ENCODE results near the gene ARHGAP23.
"Not testable (repeated sequence)": the region's sequence is repeated elsewhere in the genome, so short reads cannot be mapped to it uniquely, and the experiment has no call there.

ARHGAP23 gene

GRCh38 chr17:38477951-38478350 lies 49.7 kb downstream of the ARHGAP23 start:
- not testable (repeated sequence) for H3K4me3 ChIP-seq (ENCODE audit: low read length); DNase-seq (ENCODE audit: low read depth, low spot score)

DNA sequence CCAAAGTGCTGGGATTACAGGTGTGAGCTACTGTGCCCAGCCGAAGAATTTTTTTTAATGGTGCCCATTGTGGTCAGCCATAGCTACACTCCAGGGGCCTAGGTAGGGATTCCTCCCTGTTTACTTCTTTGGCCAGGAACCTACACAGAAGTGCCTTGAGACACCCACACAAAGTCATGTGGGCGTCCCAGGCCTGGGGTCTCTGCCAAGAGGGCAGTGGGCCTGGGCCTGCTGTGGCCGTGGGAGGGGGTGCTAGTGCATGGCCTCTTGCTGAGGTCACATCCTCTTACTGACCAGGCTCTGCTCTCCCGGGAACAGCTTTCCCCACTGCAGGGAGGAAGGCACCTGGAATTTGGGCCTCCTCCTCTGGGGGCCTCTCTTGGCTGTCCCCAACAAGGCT lies 50.4 kb downstream of the ARHGAP23 start:
- not testable (repeated sequence) for DNase-seq (ENCODE audit: low read depth, low spot score)

DNA sequence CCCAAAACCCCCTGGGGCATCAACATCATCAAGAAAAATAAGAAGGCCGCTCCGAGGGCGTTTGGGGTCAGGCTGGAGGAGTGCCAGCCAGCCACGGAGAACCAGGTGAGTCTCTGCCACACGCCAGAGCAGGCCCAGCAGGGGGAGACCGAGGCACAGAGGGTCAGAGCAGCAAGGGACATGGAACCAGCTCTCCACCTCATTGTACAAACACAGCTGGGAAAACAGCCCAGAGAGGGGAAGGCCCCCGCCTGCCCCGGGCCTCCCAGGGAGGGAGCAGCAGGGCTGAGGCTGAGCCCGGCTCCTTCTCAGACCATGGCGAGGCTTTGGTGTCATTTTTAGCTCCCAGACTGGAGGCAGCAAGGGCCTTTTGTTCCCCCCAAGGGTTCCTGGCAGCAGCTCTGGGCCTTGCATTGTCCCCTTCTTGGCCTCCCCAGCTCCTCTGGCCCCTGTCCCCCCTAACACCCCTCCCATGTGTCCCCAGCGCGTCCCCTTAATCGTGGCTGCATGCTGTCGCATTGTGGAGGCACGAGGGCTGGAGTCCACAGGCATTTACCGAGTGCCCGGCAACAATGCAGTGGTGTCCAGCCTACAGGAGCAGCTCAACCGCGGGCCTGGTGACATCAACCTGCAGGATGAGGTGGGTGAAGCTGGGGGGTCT lies 53.9 kb downstream of the ARHGAP23 start:
- H3K4me3 ChIP-seq (ENCODE audit: low read length); DNase-seq (ENCODE audit: low read depth, low spot score): not testable (repeated sequence)

More for the DNA sequence above, 50.4 kb downstream of the ARHGAP23 start:
- not testable (repeated sequence) for H3K4me3 ChIP-seq (ENCODE audit: low read length)

GRCh38 chr17:38482700-38483043 lies 54.4 kb downstream of the ARHGAP23 start:
- DNase-seq (ENCODE audit: low read depth, low spot score); H3K4me3 ChIP-seq (ENCODE audit: low read length): not testable (repeated sequence)

GRCh38 chr17:38484242-38485145 lies 56.2 kb downstream of the ARHGAP23 start:
- DNase-seq (ENCODE audit: low read depth, low spot score): peak; percentile 33
- not testable (repeated sequence) for H3K4me3 ChIP-seq (ENCODE audit: low read length)

DNA sequence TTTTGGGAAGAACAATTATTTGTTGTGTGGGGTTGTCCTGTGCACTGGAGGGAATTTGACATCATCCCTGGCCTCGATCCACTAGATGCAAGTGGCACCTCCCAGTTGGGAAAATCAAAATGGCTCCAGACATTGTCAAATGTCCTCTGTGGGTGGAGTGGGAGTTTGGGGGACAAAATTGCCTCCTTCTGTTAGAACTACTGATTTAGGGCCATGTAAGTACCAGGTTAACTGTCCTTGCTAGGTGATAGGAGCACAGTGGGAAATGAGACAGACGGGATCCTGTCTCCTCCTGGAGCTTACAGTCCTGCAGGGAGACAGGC lies 56.8 kb downstream of the ARHGAP23 start:
- no peak overlapping the region for H3K4me3 ChIP-seq (ENCODE audit: low read length)
- DNase-seq (ENCODE audit: low read depth, low spot score): no peak

- H3K4me3 ChIP-seq (ENCODE audit: low read length): not testable (repeated sequence)
Observed at GRCh38 chr17:38485681-38486298, 57.5 kb downstream of the ARHGAP23 start.

DNA sequence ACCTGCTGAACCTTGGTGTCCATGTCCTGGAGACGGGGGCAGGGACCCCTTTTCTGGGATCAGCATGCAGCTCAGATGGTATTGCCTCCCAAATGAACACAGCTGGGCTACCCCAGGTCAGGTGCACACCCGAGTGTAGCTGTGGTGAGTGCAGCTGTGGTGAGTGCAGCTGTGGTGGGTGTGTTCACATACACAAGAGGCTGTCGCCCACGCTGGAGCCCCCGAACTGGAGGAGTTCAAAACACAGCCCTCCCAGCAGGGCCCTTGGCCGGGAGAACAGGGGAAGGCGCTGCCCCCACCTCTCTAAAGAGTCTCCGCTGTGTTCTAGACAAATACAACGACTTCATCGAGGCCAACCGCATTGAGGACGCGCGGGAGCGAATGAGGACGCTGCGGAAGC lies 61.5 kb downstream of the ARHGAP23 start:
- not testable (repeated sequence) for DNase-seq (ENCODE audit: low read depth, low spot score); H3K4me3 ChIP-seq (ENCODE audit: low read length)

More at GRCh38 chr17:38485681-38486298, 57.5 kb downstream of the ARHGAP23 start:
- not testable (repeated sequence) for DNase-seq (ENCODE audit: low read depth, low spot score)

DNA sequence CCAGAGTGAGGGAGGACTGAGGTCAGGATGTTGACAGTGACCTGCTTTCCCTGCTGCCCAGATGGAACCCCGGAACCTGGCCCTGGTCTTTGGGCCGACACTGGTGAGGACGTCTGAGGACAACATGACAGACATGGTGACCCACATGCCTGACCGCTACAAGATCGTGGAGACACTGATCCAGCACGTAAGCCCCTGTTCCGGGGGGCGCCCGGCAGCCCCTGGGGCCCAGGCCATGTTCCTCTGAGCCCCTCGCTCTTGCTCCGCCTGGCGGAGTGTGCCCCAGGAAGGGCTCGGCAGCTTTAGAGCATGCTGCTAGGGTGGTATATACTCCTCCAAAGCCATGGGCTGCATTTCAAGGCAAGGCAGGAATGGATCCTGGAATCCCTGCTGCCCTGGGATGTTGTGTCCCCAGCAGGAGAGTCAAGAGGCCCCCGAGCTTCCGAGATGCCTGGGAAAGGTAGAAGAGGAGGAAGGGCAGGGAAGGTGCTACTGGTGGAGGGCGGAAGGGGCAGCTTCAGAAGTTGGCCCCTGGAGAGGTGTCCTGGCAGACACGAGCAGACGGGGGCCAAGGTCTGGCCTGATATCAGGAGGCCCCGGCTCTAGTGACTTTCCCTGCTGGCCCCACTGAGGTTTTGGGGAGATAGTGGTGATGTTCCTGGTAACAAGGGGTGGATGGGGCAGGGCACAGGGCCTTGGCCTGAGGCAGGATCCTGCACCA lies 63.2 kb downstream of the ARHGAP23 start:
- not testable (repeated sequence) for DNase-seq (ENCODE audit: low read depth, low spot score); H3K4me3 ChIP-seq (ENCODE audit: low read length)

- H3K4me3 ChIP-seq (ENCODE audit: low read length): not testable (repeated sequence)
- DNase-seq (ENCODE audit: low read depth, low spot score): peak; percentile 84
Observed at GRCh38 chr17:38492067-38493040, 64.1 kb downstream of the ARHGAP23 start.

- H3K4me3 ChIP-seq (ENCODE audit: low read length): not testable (repeated sequence)
Observed at GRCh38 chr17:38494152-38494551, 65.9 kb downstream of the ARHGAP23 start.

DNA sequence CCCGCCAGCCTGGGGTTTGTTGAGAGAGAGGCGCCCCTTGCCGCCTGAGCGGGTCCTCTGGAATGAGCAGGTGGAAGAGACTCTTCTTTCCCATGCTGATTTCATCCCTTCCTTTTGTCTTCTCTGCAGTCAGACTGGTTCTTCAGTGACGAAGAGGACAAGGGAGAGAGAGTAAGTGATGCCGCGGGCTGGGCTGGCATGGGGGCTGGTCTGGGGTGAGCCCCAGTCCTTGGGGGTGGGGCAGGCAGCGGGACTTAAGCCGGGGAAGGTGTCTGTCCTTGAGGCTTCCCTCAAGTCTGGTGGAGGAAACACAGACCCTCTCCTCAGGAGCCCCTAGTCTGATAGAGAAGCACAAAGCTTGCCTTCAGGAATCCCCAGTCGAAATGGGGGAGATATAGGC lies 69.4 kb downstream of the ARHGAP23 start:
- H3K4me3 ChIP-seq (ENCODE audit: low read length); DNase-seq (ENCODE audit: low read depth, low spot score): not testable (repeated sequence)

More at GRCh38 chr17:38494152-38494551, 65.9 kb downstream of the ARHGAP23 start:
- not testable (repeated sequence) for DNase-seq (ENCODE audit: low read depth, low spot score)

- no peak overlapping the region for H3K4me3 ChIP-seq (ENCODE audit: low read length)
- no peak for DNase-seq (ENCODE audit: low read depth, low spot score)
Observed at GRCh38 chr17:38498353-38498752, 70.1 kb downstream of the ARHGAP23 start.

DNA sequence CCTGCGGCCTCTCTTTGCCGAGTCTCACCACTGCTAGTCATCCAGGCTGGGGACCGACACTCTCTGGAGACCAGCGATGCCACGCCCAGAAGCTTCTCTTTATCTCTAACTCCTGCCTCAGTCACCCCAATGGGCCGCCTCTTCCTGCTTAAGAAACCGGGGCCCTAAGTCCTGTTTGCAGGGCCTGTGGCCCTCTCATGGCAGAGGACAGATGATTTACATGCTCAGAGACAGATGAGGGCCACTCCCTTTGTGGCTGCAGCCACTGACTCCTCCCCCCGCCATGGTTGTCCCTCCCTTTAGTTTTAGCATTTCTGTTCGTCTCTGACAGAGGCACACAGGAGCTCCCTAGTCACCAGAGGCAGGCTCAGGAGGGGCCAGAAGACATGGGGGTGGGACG lies 71.0 kb downstream of the ARHGAP23 start:
- not testable (repeated sequence) for H3K4me3 ChIP-seq (ENCODE audit: low read length); DNase-seq (ENCODE audit: low read depth, low spot score)

GRCh38 chr17:38501718-38502117 lies 73.5 kb downstream of the ARHGAP23 start:
- H3K4me3 ChIP-seq (ENCODE audit: low read length); DNase-seq (ENCODE audit: low read depth, low spot score): not testable (repeated sequence)

DNA sequence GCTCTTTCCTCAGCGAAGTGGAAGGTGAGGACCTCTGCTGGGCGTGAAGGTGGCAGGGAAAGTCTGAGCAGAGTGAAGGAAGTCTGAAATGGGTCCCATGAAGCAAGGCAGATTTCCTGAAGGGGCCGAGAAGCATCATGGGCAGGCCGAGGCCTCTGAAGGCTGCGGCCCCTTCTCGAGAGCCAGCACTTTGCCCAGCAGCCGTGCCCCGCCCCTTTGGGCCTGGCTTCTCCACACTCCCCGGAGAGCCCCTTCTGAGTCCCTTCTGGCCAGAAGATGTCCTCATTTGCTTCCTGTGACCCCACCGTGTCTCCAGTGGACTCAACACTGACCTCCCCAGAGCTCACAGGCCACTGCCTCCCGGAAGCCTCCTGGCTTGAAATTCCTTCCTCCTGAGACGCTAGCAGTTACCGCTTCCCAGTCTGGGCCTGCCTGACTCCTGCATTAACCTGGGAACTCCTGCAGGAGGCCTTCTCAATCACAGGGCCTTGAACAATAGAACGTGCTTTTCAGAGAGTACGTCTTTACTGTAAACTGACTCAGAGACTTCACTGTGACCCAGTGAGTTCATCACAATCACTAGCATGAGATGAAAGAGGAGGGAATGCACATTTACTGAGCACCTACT lies 75.1 kb downstream of the ARHGAP23 start:
- DNase-seq (ENCODE audit: low read depth, low spot score): not testable (repeated sequence)

GRCh38 chr17:38504216-38504615 lies 76.0 kb downstream of the ARHGAP23 start:
- H3K4me3 ChIP-seq (ENCODE audit: low read length): no peak overlapping the region
- no peak for DNase-seq (ENCODE audit: low read depth, low spot score)

More for the DNA sequence above, 75.1 kb downstream of the ARHGAP23 start:
- not testable (repeated sequence) for H3K4me3 ChIP-seq (ENCODE audit: low read length)

GRCh38 chr17:38507436-38507835 lies 79.2 kb downstream of the ARHGAP23 start:
- no peak overlapping the region for H3K4me3 ChIP-seq (ENCODE audit: low read length)
- DNase-seq (ENCODE audit: low read depth, low spot score): no peak

All from Jurkat, Clone E6-1 (cell line).